ENCODE measurements around the gene CEP135.
A peak's percentile ranks its signal among the peaks of the same experiment; 100 is the strongest.
"Not testable (repeated sequence)": the region's sequence is repeated elsewhere in the genome, so short reads cannot be mapped to it uniquely, and the experiment has no call there.

Gene CEP135, protein sequence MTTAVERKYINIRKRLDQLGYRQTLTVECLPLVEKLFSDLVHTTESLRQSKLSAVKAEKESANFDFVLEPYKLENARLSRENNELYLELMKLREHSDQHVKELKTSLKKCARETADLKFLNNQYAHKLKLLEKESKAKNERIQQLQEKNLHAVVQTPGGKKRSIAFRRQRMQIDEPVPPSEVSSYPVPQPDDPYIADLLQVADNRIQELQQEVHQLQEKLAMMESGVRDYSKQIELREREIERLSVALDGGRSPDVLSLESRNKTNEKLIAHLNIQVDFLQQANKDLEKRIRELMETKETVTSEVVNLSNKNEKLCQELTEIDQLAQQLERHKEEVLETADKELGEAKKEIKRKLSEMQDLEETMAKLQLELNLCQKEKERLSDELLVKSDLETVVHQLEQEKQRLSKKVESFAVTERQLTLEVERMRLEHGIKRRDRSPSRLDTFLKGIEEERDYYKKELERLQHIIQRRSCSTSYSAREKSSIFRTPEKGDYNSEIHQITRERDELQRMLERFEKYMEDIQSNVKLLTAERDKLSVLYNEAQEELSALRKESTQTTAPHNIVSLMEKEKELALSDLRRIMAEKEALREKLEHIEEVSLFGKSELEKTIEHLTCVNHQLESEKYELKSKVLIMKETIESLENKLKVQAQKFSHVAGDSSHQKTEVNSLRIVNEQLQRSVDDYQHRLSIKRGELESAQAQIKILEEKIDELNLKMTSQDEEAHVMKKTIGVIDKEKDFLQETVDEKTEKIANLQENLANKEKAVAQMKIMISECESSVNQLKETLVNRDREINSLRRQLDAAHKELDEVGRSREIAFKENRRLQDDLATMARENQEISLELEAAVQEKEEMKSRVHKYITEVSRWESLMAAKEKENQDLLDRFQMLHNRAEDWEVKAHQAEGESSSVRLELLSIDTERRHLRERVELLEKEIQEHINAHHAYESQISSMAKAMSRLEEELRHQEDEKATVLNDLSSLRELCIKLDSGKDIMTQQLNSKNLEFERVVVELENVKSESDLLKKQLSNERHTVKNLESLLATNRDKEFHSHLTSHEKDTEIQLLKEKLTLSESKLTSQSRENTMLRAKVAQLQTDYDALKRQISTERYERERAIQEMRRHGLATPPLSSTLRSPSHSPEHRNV

DNA sequence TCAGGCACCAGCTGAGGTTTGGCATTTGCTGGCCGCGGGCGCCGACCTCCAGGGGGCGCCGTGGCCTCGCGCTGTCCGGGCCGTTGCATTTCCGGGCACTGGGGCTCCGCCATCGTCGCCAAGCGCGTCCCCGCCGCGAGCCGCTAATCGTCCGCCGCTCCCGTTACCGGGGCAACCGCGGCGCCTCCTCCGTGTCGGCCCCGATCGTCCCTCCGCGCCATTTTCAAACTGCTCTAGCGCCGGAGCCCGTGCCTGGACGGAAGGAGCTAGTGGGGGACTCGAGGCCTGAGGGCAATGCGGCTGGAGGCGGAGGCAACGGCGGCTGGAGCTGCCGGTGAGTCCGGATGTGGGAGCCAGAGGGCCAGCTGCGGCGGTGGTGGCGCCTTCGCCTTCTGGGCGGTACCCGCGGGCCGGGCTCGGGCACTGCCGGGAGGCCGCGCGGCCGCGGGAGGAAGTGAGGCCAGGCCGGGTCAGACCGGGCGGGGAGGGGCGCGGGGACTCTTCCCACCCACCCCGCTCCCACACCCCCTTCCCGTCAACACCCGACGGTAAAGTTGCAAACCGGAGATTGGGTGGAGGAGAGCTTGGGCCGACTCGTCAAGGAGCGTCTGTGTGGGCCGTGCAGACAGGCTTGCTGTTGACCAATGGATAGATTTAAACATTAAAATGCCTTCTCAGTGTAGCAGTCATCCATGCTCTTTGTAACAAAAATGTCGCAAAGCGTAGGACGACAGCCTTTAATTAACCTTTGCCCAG lies at the start of gene CEP135:
Gene CEP135 (plus strand): TSS at position 220 of the 756 bp plus-strand sequence. CDS start 3,186 bp downstream, outside the sequence.
- peak; percentile 91 for DNase-seq (ENCODE audit: low spot score)

GRCh38 chr4:55902677-55903076 lies 46.1 kb upstream of the CEP135 start:
- no peak for DNase-seq (ENCODE audit: low spot score)

DNA sequence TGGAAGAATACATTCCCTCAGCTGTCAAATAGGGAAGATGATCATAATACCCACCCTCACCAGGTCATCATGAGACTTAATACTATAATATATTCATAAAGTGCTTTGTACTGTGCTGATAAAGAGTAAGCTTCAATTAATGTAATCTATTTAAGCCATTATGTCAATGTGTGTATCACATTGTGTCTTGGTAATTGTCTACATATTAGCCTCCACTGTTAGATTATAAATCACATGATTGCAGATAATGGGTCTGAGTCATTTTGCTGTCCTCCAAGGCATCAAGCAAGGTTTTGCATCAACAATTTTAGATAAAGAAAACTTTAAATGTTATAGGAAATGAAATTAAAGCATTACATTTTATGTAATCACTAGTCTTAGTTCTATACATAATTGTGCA lies 45.2 kb upstream of the CEP135 start:
- no peak for DNase-seq (ENCODE audit: low spot score)

GRCh38 chr4:55904576-55904975 lies 44.2 kb upstream of the CEP135 start:
- no peak for DNase-seq (ENCODE audit: low spot score)

DNA sequence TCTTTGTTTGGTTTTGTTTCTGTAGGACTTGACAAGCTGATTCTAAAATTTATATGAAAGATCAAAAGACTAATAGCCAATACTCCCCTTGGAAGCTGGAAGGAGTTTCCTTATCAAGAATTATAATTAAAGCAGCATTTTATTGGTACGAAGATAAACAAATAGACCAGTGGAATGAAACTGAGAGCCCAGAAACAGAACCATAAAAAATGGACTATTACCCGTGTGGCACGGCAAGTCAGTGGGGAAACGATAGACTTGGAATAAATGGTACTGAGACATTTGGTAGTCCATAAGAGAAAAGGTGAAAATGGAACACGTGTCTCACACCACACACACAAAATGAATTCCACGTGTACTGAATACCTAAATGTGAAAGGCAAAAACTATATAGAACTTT lies 42.4 kb upstream of the CEP135 start:
- DNase-seq (ENCODE audit: low spot score): no peak

DNA sequence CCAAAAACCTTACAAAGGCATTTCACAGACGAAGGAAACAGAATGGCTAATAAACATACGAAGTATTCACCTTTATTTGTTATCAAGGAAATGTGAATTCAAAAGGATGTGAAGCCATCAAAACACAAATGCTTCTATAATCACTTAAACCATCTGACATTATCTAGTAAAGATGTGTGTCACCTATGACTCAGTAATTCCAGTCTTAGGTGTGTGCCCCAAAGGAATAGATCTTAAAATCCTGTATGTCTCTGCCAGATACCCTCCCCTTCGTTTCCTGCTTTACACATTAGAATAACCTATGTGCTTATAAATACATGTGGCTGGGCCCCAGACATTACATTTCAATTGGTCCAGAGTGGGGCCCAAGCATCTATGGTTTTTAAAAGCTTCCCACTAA lies 41.8 kb upstream of the CEP135 start:
- DNase-seq (ENCODE audit: low spot score): no peak

DNA sequence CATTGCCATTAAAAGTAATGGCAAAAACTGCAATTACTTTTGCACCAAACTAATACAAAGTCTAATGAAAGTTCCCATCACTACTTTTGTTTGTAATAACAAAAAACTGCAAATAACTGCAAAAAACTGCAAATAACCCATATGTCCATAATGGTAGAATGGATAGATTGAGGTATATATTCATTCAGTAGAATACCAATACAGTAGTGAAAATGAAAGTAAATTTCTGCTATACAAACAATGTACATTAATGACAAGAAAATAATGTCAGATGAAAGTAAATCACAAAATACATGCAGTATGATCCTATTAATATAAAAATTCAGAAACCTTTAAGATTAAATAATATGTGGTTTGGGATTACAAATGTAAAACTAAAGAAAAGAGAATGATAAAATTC lies 41.3 kb upstream of the CEP135 start:
- no peak for DNase-seq (ENCODE audit: low spot score)

- DNase-seq (ENCODE audit: low spot score): no peak
Observed at GRCh38 chr4:55910140-55910539, 38.6 kb upstream of the CEP135 start.

- DNase-seq (ENCODE audit: low spot score): no peak
Observed at GRCh38 chr4:55912249-55912648, 36.5 kb upstream of the CEP135 start.

GRCh38 chr4:55920571-55920970 lies 28.2 kb upstream of the CEP135 start:
- no peak for DNase-seq (ENCODE audit: low spot score)

- DNase-seq (ENCODE audit: low spot score): no peak
Observed at GRCh38 chr4:55921093-55921492, 27.7 kb upstream of the CEP135 start.

DNA sequence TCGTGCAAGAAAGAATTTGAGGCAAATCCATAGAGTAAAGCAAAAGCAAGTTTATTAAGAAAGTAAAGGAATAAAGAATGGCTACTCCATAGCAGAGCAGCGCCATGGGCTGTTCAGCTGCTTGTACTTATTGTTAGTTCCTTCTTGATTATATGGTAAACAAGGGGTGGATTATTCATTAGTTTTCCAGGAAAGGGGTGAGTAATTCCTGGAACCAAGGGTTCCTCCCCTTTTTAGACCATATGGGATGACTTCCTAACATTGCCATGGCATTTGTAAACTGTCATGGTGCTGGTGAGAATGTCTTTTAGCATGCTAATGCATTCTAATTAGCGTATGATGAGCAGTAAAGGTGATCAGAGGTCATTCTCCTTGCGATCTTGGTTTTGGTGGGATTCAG lies 23.5 kb upstream of the CEP135 start:
- DNase-seq (ENCODE audit: low spot score): no peak

GRCh38 chr4:55926610-55927009 lies 22.1 kb upstream of the CEP135 start:
- no peak for DNase-seq (ENCODE audit: low spot score)

DNA sequence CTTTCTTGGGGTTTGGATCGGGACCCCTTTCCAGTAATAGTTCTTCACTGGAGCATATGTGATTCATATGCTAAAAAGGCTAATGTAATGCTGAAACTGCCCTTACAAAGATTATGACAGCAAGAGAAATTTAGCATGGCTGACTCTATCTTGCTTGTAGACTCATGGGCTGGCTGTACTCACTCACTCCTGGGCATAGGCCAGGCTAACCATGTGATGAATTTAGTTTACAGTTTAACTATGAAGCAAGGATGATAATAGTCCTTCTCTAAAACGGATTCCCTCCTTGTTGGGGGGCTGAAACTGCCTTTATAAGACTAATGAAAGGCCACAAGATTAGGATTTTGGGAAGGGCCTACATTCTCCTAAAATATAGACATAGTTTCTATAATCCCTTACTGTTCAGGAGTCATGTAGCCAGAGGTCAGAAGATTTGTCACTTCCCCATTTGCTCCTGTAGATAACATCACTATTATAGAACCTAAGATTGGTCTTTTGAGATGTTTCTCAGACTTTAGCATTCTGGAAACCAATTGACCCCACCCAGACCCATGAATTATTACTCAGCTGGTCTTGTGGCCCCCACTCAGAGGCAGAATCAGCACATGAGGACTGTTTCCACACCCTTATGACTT lies 20.8 kb upstream of the CEP135 start:
- DNase-seq (ENCODE audit: low spot score): no peak

- no peak for DNase-seq (ENCODE audit: low spot score)
Observed at GRCh38 chr4:55928846-55929245, 19.9 kb upstream of the CEP135 start.

DNA sequence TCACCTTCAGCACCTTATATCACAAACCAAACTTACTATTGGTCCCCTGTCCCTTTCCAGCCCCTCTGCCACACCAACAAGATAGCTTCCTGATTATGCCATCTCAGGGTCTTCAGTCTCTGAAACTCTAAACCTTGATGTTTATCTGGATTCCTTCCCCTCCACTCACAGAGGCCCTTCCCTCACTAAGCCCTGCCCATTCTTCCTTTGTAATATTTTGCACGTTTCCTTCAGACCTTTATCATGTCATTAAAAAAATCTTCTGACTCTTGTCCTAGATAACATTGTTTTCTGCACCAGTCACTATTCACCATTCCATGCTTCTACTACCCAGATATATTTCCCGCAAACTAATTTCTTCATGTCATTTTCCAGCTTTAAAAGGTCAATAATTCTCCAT lies 17.7 kb upstream of the CEP135 start:
- no peak for DNase-seq (ENCODE audit: low spot score)

DNA sequence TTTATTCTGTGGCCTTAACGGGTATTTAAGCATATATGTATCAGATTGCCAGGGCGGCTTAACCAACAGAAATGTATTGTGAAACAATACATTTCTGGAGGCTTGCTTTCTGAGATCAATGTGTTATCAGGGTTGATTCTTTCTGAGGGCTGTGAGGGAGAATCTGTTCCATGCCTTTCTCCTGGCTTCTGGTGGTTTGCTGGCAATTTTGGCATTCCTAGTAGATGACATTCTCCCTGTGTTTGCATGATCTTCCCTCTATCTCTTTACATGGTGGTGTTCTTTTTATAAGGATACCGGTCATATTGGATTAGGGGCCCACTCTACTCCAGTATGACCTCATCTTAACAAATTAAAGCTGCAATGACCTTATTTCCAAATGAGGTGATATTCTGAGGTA lies 16.9 kb upstream of the CEP135 start:
- DNase-seq (ENCODE audit: low spot score): no peak

GRCh38 chr4:55932511-55932910 lies 16.2 kb upstream of the CEP135 start:
- DNase-seq (ENCODE audit: low spot score): no peak

DNA sequence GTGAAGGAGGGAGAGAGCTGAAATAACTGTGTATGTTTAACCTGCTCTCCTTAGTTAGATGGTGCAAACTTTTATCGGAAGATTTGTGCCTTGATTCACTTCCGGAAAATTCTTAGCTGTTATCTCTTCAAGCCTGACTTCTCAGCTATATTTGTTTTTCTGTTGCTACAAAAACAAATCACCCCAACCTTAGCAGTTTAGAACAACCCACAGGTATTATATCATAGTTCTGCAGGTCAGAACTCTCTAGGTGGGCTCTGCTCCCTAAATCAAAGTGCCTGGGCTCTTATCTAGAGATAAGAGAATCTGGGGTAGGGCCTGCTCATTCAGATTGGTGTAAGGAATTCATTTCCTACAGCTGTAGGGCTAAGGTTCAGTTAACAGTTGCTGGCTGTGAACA lies 15.1 kb upstream of the CEP135 start:
- DNase-seq (ENCODE audit: low spot score): no peak

- DNase-seq (ENCODE audit: low spot score): not testable (repeated sequence)
Observed at GRCh38 chr4:55935907-55936306, 12.8 kb upstream of the CEP135 start.

GRCh38 chr4:55938481-55938880 lies 10.3 kb upstream of the CEP135 start:
- no peak for DNase-seq (ENCODE audit: low spot score)

Data from germinal center (tissue), 1 donor.